H1 (cell line): ENCODE results near the gene SH3TC2. TPM values are rescaled to one million over a fixed set of nuclear protein-coding genes. Genes with fewer than 3 reads are reported as not detected.

Experiments used
- CTCF ChIA-PET: fragments of 300-600 bp; sonication (Branson Sonifier 250); formaldehyde crosslinking; loops from one replicate; lab custom pipeline; 2021; ENCODE audit not compliant: partially characterized antibody; lab: Charles Lee
- POLR2A ChIA-PET: fragments of 300-600 bp; sonication (Branson Sonifier 250); formaldehyde crosslinking; loops from one replicate; lab custom pipeline; 2021; ENCODE audit warnings: inconsistent platforms; ENCODE audit not compliant: partially characterized antibody; lab: Charles Lee
- DNase-seq, 2 experiments: peaks; one replicate each; pipeline versions ENCODE4 v3.0.0 to v3.0.0-alpha.2; 2010 to 2022; ENCODE audit warnings: low spot score in 2 of 2, low read depth in 1 of 2, mixed read lengths in 1 of 2
- FAIRE-seq: peaks from 2 replicates; lab custom pipeline; 2011; peaks lifted over from hg19 to GRCh38; lab: Jason Lieb, UNC
- H2AFZ ChIP-seq: 2 replicates; pipeline ENCODE4 v1.8.1; 2012; ENCODE audit warnings: low read length, inconsistent platforms
- H2AK5ac ChIP-seq: 2 replicates; pipeline ENCODE4 v1.6.1; 2013; ENCODE audit warnings: low read depth, low read length
- H2BK120ac ChIP-seq: replicated peaks from 2 replicates; pipeline ENCODE3; 2013; ENCODE audit warnings: low read depth, low read length, inconsistent platforms
- H2BK12ac ChIP-seq: 2 replicates; pipeline ENCODE4 v1.6.1; 2013; ENCODE audit warnings: low read depth, low read length
- H2BK15ac ChIP-seq: 2 replicates; pipeline ENCODE4 v1.6.1; 2013; ENCODE audit warnings: low read length
- H2BK20ac ChIP-seq: 2 replicates; pipeline ENCODE4 v1.6.1; 2013; ENCODE audit warnings: low read length
- H2BK5ac ChIP-seq: 2 replicates; pipeline ENCODE4 v1.6.1; 2013; ENCODE audit warnings: low read depth, low read length
- H3K14ac ChIP-seq: 2 replicates; pipeline ENCODE4 v1.6.1; 2013; ENCODE audit warnings: inconsistent platforms; ENCODE audit not compliant: insufficient read length
- H3K18ac ChIP-seq: 2 replicates; pipeline ENCODE4 v1.6.1; 2013; ENCODE audit warnings: low read length; ENCODE audit errors: extremely low read depth
- H3K23ac ChIP-seq: 2 replicates; pipeline ENCODE4 v1.6.1; 2013; ENCODE audit warnings: inconsistent platforms; ENCODE audit not compliant: insufficient read length
- H3K23me2 ChIP-seq: 2 replicates; pipeline ENCODE4 v1.6.1; 2013; ENCODE audit warnings: low read depth, low read length
- H3K27ac ChIP-seq: 2 replicates; pipeline ENCODE4 v1.6.1; 2011; ENCODE audit warnings: low read depth, low read length, inconsistent platforms
- H3K27me3 ChIP-seq, 4 experiments: replicated peaks in 1 of 4; 1 replicate in 1 of 4; 2 replicates in 3 of 4; pipeline versions ENCODE4 v1.6.1 to v1.8.1; 2011 to 2013; ENCODE audit warnings: low read length in 3 of 4, mild to moderate bottlenecking in 3 of 4, inconsistent platforms in 2 of 4, mixed read lengths in 2 of 4, moderate library complexity in 1 of 4; ENCODE audit not compliant: control insufficient read depth in 3 of 4, insufficient read depth in 3 of 4; ENCODE audit errors: extremely low read depth in 1 of 4
- H3K36me3 ChIP-seq, 4 experiments: 2 replicates each; pipeline versions ENCODE4 v1.6.1 to v1.8.1; 2011 to 2013; ENCODE audit warnings: mild to moderate bottlenecking in 4 of 4, low read length in 3 of 4, moderate library complexity in 2 of 4, control low read depth in 1 of 4, inconsistent platforms in 1 of 4; ENCODE audit not compliant: insufficient read depth in 4 of 4, control insufficient read depth in 2 of 4
- H3K4ac ChIP-seq: replicated peaks from 2 replicates; pipeline ENCODE3; 2013; ENCODE audit warnings: low read length, low read depth, mixed read lengths, inconsistent platforms; ENCODE audit not compliant: insufficient read length
- H3K4me1 ChIP-seq, 4 experiments: replicated peaks in 1 of 4; 1 replicate in 1 of 4; 2 replicates in 3 of 4; pipeline versions ENCODE4 v1.6.1 to v1.8.1; 2011 to 2013; ENCODE audit warnings: low read length in 3 of 4, inconsistent platforms in 2 of 4, mixed read lengths in 1 of 4; ENCODE audit not compliant: insufficient read depth in 4 of 4, control insufficient read depth in 3 of 4
- H3K4me2 ChIP-seq, 2 experiments: 2 replicates each; pipeline versions ENCODE4 v1.6.1 to v1.8.1; 2011 to 2013; ENCODE audit warnings: low read depth in 2 of 2, low read length in 2 of 2, control low read depth in 1 of 2, inconsistent platforms in 1 of 2, mild to moderate bottlenecking in 1 of 2; ENCODE audit not compliant: insufficient read depth in 1 of 2
- H3K4me3 ChIP-seq, 4 experiments: fragments of 200-600, 300-600 bp in 1 of 4; sonication (generic), shearing (Covaris generic), sonication (Bioruptor Twin) in 1 of 4; 2 replicates each; pipeline versions ENCODE4 v1.5.1 to v1.8.1; 2011 to 2016; ENCODE audit warnings: low read length in 4 of 4, low read depth in 3 of 4, control low read depth in 2 of 4, inconsistent platforms in 2 of 4, mild to moderate bottlenecking in 2 of 4, mixed read lengths in 1 of 4, moderate library complexity in 1 of 4; ENCODE audit not compliant: insufficient read depth in 2 of 4; ENCODE audit errors: extremely low read depth in 1 of 4
- H3K56ac ChIP-seq: replicated peaks from 2 replicates; pipeline ENCODE3; 2013; ENCODE audit warnings: low read depth, mild to moderate bottlenecking, mixed read lengths, low read length, inconsistent platforms; ENCODE audit not compliant: insufficient read length
- H3K79me1 ChIP-seq: 2 replicates; pipeline ENCODE4 v1.6.1; 2013; ENCODE audit warnings: low read depth, low read length, control low read depth
- H3K79me2 ChIP-seq, 2 experiments: 2 replicates each; pipeline versions ENCODE4 v1.6.1 to v1.8.1; 2012 to 2013; ENCODE audit warnings: low read length in 2 of 2, mild to moderate bottlenecking in 2 of 2, inconsistent platforms in 1 of 2; ENCODE audit not compliant: insufficient read depth in 2 of 2, control insufficient read depth in 1 of 2
- H3K9ac ChIP-seq, 4 experiments: replicated peaks in 1 of 4; 1 replicate in 1 of 4; 2 replicates in 3 of 4; pipeline versions ENCODE4 v1.6.1 to v1.8.1; 2011 to 2013; ENCODE audit warnings: low read depth in 3 of 4, low read length in 3 of 4, control low read depth in 2 of 4, mild to moderate bottlenecking in 2 of 4, moderate library complexity in 2 of 4, inconsistent platforms in 1 of 4; ENCODE audit errors: extremely low read depth in 1 of 4
- H3K9me3 ChIP-seq, 2 experiments: 2 replicates each; pipeline versions ENCODE4 v1.6.1 to v1.8.1; 2012 to 2013; ENCODE audit warnings: mild to moderate bottlenecking in 2 of 2, moderate library complexity in 2 of 2, control low read depth in 1 of 2, inconsistent platforms in 1 of 2, low read depth in 1 of 2, low read length in 1 of 2, mixed read lengths in 1 of 2; ENCODE audit not compliant: insufficient read depth in 2 of 2
- H4K20me1 ChIP-seq, 2 experiments: replicated peaks in 1 of 2; 2 replicates each; pipeline versions ENCODE3 to v1.8.1; 2011 to 2013; ENCODE audit warnings: inconsistent platforms in 2 of 2, low read length in 2 of 2, mild to moderate bottlenecking in 1 of 2; ENCODE audit not compliant: insufficient read depth in 2 of 2, control insufficient read depth in 1 of 2
- H4K5ac ChIP-seq: 2 replicates; pipeline ENCODE4 v1.6.1; 2013; ENCODE audit warnings: low read length, low read depth, mixed read lengths, inconsistent platforms; ENCODE audit not compliant: insufficient read length
- H4K8ac ChIP-seq: 2 replicates; pipeline ENCODE4 v1.8.0; 2013; ENCODE audit warnings: mild to moderate bottlenecking, moderate library complexity, low read length, inconsistent platforms; ENCODE audit not compliant: insufficient read depth; ENCODE audit errors: extremely low read depth
- H4K91ac ChIP-seq: replicated peaks from 2 replicates; pipeline ENCODE3; 2013; ENCODE audit warnings: low read length, mixed read lengths, inconsistent platforms; ENCODE audit not compliant: insufficient read length
- EP300 ChIP-seq, 2 experiments: IDR thresholded peaks; 1 replicate in 1 of 2; 2 replicates in 1 of 2; pipeline ENCODE4 v1.6.1; 2011 to 2012; ENCODE audit warnings: low read depth in 2 of 2, low read length in 2 of 2, mild to moderate bottlenecking in 2 of 2, borderline replicate concordance in 1 of 2, inconsistent platforms in 1 of 2, moderate library complexity in 1 of 2
- PHF8 ChIP-seq: fragments of 200-600 bp; sonication (generic); conservative IDR thresholded peaks from 2 replicates; pipeline ENCODE4 v1.7.1; 2012; ENCODE audit warnings: low read depth, mild to moderate bottlenecking, inconsistent platforms, low read length, moderate library complexity
- POLR2A ChIP-seq, 2 experiments: IDR thresholded peaks; 1 replicate in 1 of 2; 2 replicates in 1 of 2; pipeline ENCODE4 v1.6.1; 2011; ENCODE audit warnings: low read depth in 2 of 2, low read length in 2 of 2, mild to moderate bottlenecking in 2 of 2; ENCODE audit errors: control extremely low read depth in 1 of 2
- TAF7 ChIP-seq: optimal IDR thresholded peaks from 2 replicates; pipeline ENCODE3; 2011; ENCODE audit warnings: low read depth, mild to moderate bottlenecking, inconsistent platforms, low read length, moderate library complexity, borderline replicate concordance
- ZNF274 ChIP-seq: IDR thresholded peaks from 2 replicates; pipeline ENCODE4 v1.7.0; 2012; ENCODE audit warnings: low read length, borderline replicate concordance; ENCODE audit errors: extremely low read depth
- WGBS, 2 experiments: shearing (Covaris generic) in 1 of 2; methylation state at CpG; one replicate each; pipeline versions ENCODE4 v1.1.6 to v1.1.7; 2013 to 2015; ENCODE audit warnings: low lambda C conversion rate in 2 of 2, mixed read lengths in 2 of 2, inconsistent platforms in 1 of 2, low coverage in 1 of 2, missing lambda C conversion rate in 1 of 2; ENCODE audit not compliant: insufficient replicate concordance in 2 of 2, insufficient coverage in 1 of 2, insufficient read length in 1 of 2; ENCODE audit errors: extremely low coverage in 1 of 2, missing lambda C conversion rate in 1 of 2; 5-methylcytosine and 5-hydroxymethylcytosine counted together
- polyA plus RNA-seq, 7 experiments: library from polyadenylated mRNA; depleted of rRNA in 3 of 7; stranded (reverse) in 5 of 7; unstranded in 2 of 7; fragments of >200 nt in 5 of 7; fragments of 200-250 nt in 2 of 7; gene quantifications; 1 replicate in 5 of 7; 2 replicates in 1 of 7; 4 replicates in 1 of 7; pipeline versions ENCODE4 v1.2.1 to v1.2.3, GENCODE V29; 2011 to 2013; ENCODE audit warnings: missing spikeins in 2 of 7, mixed read lengths in 2 of 7
- total RNA-seq: library from RNA; stranded (reverse); fragmentation: NEBNext Ultra II Directional; extraction: Animal tissue kit (Norgen Biotek cat#: 25700); gene quantifications from 2 replicates; pipeline ENCODE4 v1.2.1, GENCODE V29; 2021

The SH3TC2 gene
- total and polyA plus RNA-seq, 2 of the 8 experiments (the other 6 are each of a cell fraction or from before 2014, with no cell fraction given): 0.11 to 0.80 TPM

- H2AK5ac ChIP-seq: no peak overlapping the region
- WGBS, 2 experiments: 81% methylated on average over 3 of the region's 3 CpGs; no CpG with 5 or more reads in 1 of the 2 experiments
- FAIRE-seq: no peak
- no peak overlapping the region for H4K91ac ChIP-seq
- H2AFZ ChIP-seq: no peak overlapping the region
- no peak overlapping the region for H3K14ac ChIP-seq
- H2BK12ac ChIP-seq: no peak overlapping the region
- no peak overlapping the region for H4K8ac ChIP-seq
- no peaks in the 10 kb centered on the region for H3K9me3 ChIP-seq
- H3K4me1 ChIP-seq: no peaks in the 10 kb centered on the region
- no peak overlapping the region for H4K5ac ChIP-seq
- H3K4me3 ChIP-seq: no peak overlapping the region
- H3K79me1 ChIP-seq: no peaks in the 10 kb centered on the region
- H3K56ac ChIP-seq: no peak overlapping the region
- CTCF ChIA-PET: interaction anchor here (0.6 to 3.4 kb wide), 7 partner anchors 12 to 318 kb away, joined by 3 to 13 read pairs (median 3); no protein-coding TSS in a partner anchor
- H4K20me1 ChIP-seq: no peaks in the 10 kb centered on the region
- H3K9ac ChIP-seq: no peak overlapping the region
- H3K23me2 ChIP-seq: no peaks in the 10 kb centered on the region
- no peak for TF ChIP-seq ZNF274
- TF ChIP-seq EP300 (IDR thresholded peaks at IDR 0.05; ENCODE audit: borderline replicate concordance in 1 of 2, low read depth in 2 of 2, low read length in 2 of 2): no peak
- TF ChIP-seq POLR2A (IDR thresholded peaks at IDR 0.05; ENCODE audit: control extremely low read depth in 1 of 2, low read depth in 2 of 2, low read length in 2 of 2): no peak
- TF ChIP-seq TAF7: no peak
- no peak for TF ChIP-seq PHF8
- no peaks in the 10 kb centered on the region for H3K79me2 ChIP-seq
- no peak overlapping the region for H3K27ac ChIP-seq
- POLR2A ChIA-PET: no interaction called here
- H2BK15ac ChIP-seq: no peak overlapping the region
- H3K36me3 ChIP-seq: no peaks in the 10 kb centered on the region
- H2BK20ac ChIP-seq: no peak overlapping the region
- H2BK5ac ChIP-seq: no peak overlapping the region
- no peak overlapping the region for H3K18ac ChIP-seq
- no peak overlapping the region for H3K23ac ChIP-seq
- DNase-seq: no peak
- no peaks in the 10 kb centered on the region for H3K27me3 ChIP-seq
- H3K4me2 ChIP-seq: no peak overlapping the region
- no peak overlapping the region for H2BK120ac ChIP-seq
- no peak overlapping the region for H3K4ac ChIP-seq
These were observed 13.5 kb downstream of the SH3TC2 start for GRCh38 chr5:149049371-149049781.
